Neural cell (in vitro differentiated cells): ENCODE results near the gene ACOX3. TPM values are rescaled to one million over a fixed set of nuclear protein-coding genes. Genes with fewer than 3 reads are reported as not detected.

Experiments
- H2AFZ ChIP-seq: fragments of 200-600, 300-800 bp; sonication (generic), shearing (Covaris generic); 2 replicates; pipeline ENCODE4 v1.6.0; 2014; ENCODE audit warnings: low read depth, mild to moderate bottlenecking, antibody characterized with exemption, low read length, moderate library complexity
- H3F3A ChIP-seq: fragments of 200-600 bp; shearing (Covaris generic); 2 replicates; pipeline ENCODE4 v1.6.1; 2016; ENCODE audit warnings: mild to moderate bottlenecking, moderate library complexity, mixed read lengths, antibody characterized with exemption, low read length; ENCODE audit not compliant: insufficient read depth, poor library complexity, severe bottlenecking
- H3K27ac ChIP-seq: fragments of 200-600, 300-800 bp; sonication (generic), shearing (Covaris generic); 2 replicates; pipeline ENCODE4 v1.5.1; 2014; ENCODE audit warnings: mild to moderate bottlenecking, low read length, moderate library complexity
- H3K27me3 ChIP-seq: fragments of 300-800, 200-600 bp; sonication (generic), shearing (Covaris generic); 2 replicates; pipeline ENCODE4 v1.6.0; 2014; ENCODE audit warnings: mild to moderate bottlenecking, low read depth, low read length, moderate library complexity; ENCODE audit not compliant: insufficient read depth
- H3K36me3 ChIP-seq: fragments of 300-800, 200-600 bp; sonication (generic), shearing (Covaris generic); 2 replicates; pipeline ENCODE4 v1.5.1; 2014; ENCODE audit warnings: mild to moderate bottlenecking, antibody characterized with exemption, low read length, moderate library complexity; ENCODE audit not compliant: insufficient read depth
- H3K4me2 ChIP-seq: fragments of 300-800, 200-600 bp; sonication (generic), shearing (Covaris generic); 2 replicates; pipeline ENCODE4 v1.6.0; 2014; ENCODE audit warnings: mild to moderate bottlenecking, low read length
- H3K4me3 ChIP-seq: fragments of 300-800, 200-600 bp; sonication (generic), shearing (Covaris generic); 2 replicates; pipeline ENCODE4 v1.5.1; 2014; ENCODE audit warnings: mild to moderate bottlenecking, low read length, moderate library complexity
- H3K79me2 ChIP-seq: fragments of 200-600 bp; shearing (Covaris generic); replicated peaks from 2 replicates; pipeline ENCODE4 v1.6.0; 2014; ENCODE audit warnings: mild to moderate bottlenecking, low read length, moderate library complexity; ENCODE audit not compliant: insufficient read depth
- H3K9ac ChIP-seq: fragments of 300-800, 200-600 bp; sonication (generic), shearing (Covaris generic); 2 replicates; pipeline ENCODE4 v1.6.1; 2016; ENCODE audit warnings: mild to moderate bottlenecking, low read length, mixed read lengths
- H3K9me2 ChIP-seq: fragments of 200-600 bp; shearing (Covaris generic); 2 replicates; pipeline ENCODE4 v1.6.1; 2016; ENCODE audit warnings: mild to moderate bottlenecking, low read length, mixed read lengths; ENCODE audit not compliant: insufficient read depth
- H3K9me3 ChIP-seq: fragments of 200-600, 300-800 bp; sonication (generic), shearing (Covaris generic); 2 replicates; pipeline ENCODE4 v1.6.1; 2016; ENCODE audit warnings: mild to moderate bottlenecking, mixed run types, low read length, moderate library complexity, mixed read lengths
- H4K20me1 ChIP-seq: fragments of 200-600 bp; shearing (Covaris generic); 2 replicates; pipeline ENCODE4 v1.6.1; 2016; ENCODE audit warnings: mild to moderate bottlenecking, mixed run types; ENCODE audit not compliant: insufficient read depth
- CTCF ChIP-seq: fragments of 450-650 bp; IDR thresholded peaks from 2 replicates; pipeline ENCODE4 v1.5.1; 2014; ENCODE audit warnings: antibody characterized with exemption, mild to moderate bottlenecking, moderate library complexity; ENCODE audit not compliant: poor library complexity, severe bottlenecking
- EP300 ChIP-seq: fragments of 450-650 bp; conservative IDR thresholded peaks from 2 replicates; pipeline ENCODE4 v1.6.1; 2014; ENCODE audit warnings: antibody characterized with exemption, mild to moderate bottlenecking, moderate library complexity; ENCODE audit not compliant: poor library complexity, severe bottlenecking
- EZH2 ChIP-seq: fragments of 200-600, 300-800 bp; shearing (Covaris generic), sonication (generic); IDR thresholded peaks from 2 replicates; pipeline ENCODE4 v1.6.1; 2014; ENCODE audit warnings: antibody characterized with exemption, low read length, borderline replicate concordance, mild to moderate bottlenecking; ENCODE audit not compliant: insufficient read depth, poor library complexity, severe bottlenecking
- MXI1 ChIP-seq: fragments of 450-650 bp; conservative IDR thresholded peaks from 2 replicates; pipeline ENCODE4 v1.6.1; 2014; ENCODE audit warnings: antibody characterized with exemption, mild to moderate bottlenecking; ENCODE audit not compliant: poor library complexity, severe bottlenecking
- POLR2AphosphoS5 ChIP-seq: IDR thresholded peaks from 2 replicates; pipeline ENCODE4 v1.6.1; 2012
- RAD21 ChIP-seq: fragments of 450-650 bp; conservative IDR thresholded peaks from 2 replicates; pipeline ENCODE4 v1.6.1; 2014; ENCODE audit warnings: antibody characterized with exemption, mild to moderate bottlenecking, moderate library complexity
- REST ChIP-seq: IDR thresholded peaks from 2 replicates; pipeline ENCODE4 v1.6.1; 2012; ENCODE audit warnings: borderline replicate concordance
- SMC3 ChIP-seq: fragments of 450-650 bp; conservative IDR thresholded peaks from 2 replicates; pipeline ENCODE4 v1.6.1; 2014; ENCODE audit warnings: antibody characterized with exemption, mild to moderate bottlenecking, moderate library complexity; ENCODE audit not compliant: poor library complexity
- TAF1 ChIP-seq: IDR thresholded peaks from 2 replicates; pipeline ENCODE4 v1.6.1; 2012; ENCODE audit warnings: low read depth
- polyA plus RNA-seq: library from polyadenylated mRNA; depleted of rRNA; stranded (reverse); fragments of >200 nt; gene quantifications from 2 replicates; pipeline ENCODE4 v1.2.3, GENCODE V29; 2014

The ACOX3 gene
- polyA plus RNA-seq, 1 donor from 2014 or later, result 13.2 TPM

DNA sequence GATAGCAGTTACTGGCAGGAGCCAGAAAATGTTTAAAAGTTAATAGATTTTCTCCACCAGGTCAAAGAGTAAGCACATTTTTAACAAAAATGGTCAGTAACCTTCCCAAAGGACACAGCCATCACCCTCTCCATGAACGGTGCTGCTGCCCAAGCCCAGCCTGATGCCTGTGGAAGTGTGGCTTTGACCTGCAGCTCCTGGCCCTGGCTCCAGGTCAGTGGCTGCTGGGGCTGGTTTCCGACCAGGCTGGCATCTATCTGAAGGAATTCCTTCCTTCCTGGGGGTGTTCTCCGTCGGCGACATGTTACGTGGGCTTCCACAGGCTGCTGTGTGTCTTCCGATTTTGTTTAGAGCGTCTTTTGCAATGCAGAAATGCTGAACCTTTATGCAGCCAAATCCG lies 61.7 kb downstream of the ACOX3 start:
- H3K36me3 ChIP-seq, result no peaks in the 10 kb centered on the region
- H4K20me1 ChIP-seq, result no peaks in the 10 kb centered on the region
- H3F3A ChIP-seq, result no peaks in the 10 kb centered on the region
- no peak overlapping the region for H3K9ac ChIP-seq
- no peaks in the 10 kb centered on the region for H3K79me2 ChIP-seq
- no peak overlapping the region for H2AFZ ChIP-seq
- TF ChIP-seq SMC3, result no peak
- no peak for TF ChIP-seq POLR2AphosphoS5
- TF ChIP-seq REST, result no peak
- TF ChIP-seq EP300, result no peak
- TF ChIP-seq TAF1, result no peak
- no peak for TF ChIP-seq MXI1
- no peak for TF ChIP-seq CTCF
- no peak for TF ChIP-seq RAD21
- TF ChIP-seq EZH2, result no peak
- H3K9me3 ChIP-seq, result no peaks in the 10 kb centered on the region
- H3K27ac ChIP-seq, result no peak overlapping the region
- H3K4me3 ChIP-seq, result no peak overlapping the region
- H3K4me2 ChIP-seq, result no peak overlapping the region
- H3K27me3 ChIP-seq, result no peaks in the 10 kb centered on the region
- no peaks in the 10 kb centered on the region for H3K9me2 ChIP-seq

- Histone ChIP-seq H3K9ac (no peak overlapping the region), H2AFZ (no peak overlapping the region), H3K27me3 (no peaks in the 10 kb centered on the region), H3K79me2 (no peaks in the 10 kb centered on the region), H3K27ac (no peak overlapping the region), H3K9me2 (no peaks in the 10 kb centered on the region), H3F3A (no peaks in the 10 kb centered on the region), H4K20me1 (no peaks in the 10 kb centered on the region), H3K36me3 (no peaks in the 10 kb centered on the region), H3K4me2 (no peak overlapping the region), H3K9me3 (no peaks in the 10 kb centered on the region), H3K4me3 (no peak overlapping the region)
- TF ChIP-seq TAF1 (no peak), EP300 (no peak), EZH2 (no peak), SMC3 (no peak), REST (no peak), RAD21 (no peak), POLR2AphosphoS5 (no peak), MXI1 (no peak), CTCF (no peak)
Measured at GRCh38 chr4:8378101-8378724, 62.3 kb downstream of the ACOX3 start.
